HG03521 (cell line): ENCODE results near the gene ETFRF1.

ENCODE experiments used
- ATAC-seq: cut with Tn5 transposase; IDR thresholded peaks from one replicate; pipeline ENCODE4 v1.9.1; 2021; ENCODE audit warnings: mild to moderate bottlenecking, moderate library complexity; ENCODE audit not compliant: unreplicated experiment

The ETFRF1 gene

DNA sequence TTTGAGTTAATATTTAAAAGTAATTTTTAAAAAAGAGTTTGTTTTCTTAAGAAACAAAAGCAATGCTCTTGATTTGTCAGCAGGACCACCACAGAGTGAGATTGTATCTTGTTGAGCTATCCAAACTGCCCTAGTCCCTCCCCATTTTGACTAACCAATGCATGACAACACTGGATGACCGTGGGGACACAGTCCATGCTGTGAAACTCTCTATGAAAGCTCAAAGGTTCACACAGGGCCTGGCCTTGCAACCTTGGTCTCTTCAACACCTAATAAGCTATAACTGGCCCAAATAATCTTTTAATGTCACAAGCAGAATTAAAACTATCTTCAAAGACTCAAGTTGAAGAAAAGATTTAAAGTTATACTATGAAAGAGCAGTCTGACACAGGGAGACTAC, 13.5 kb downstream of the ETFRF1 start:
- no peak for ATAC-seq

DNA sequence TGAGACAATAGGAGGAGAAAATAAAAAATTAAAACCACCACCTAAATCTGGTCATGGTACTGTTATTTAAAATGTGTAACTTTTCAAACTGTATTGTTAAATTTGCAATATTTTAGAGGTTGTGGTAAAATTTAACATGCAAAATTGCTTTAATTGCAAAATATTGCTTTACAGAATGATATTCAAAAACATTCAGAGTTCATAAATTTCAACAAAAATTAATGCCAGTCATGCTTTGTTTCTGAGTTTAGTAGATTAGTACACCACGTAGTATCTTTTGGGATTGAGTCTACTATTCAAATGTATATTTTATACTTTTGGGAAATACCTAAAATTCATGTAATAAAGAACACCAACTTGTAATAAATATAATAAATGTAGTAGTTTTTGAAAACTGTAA, 18.3 kb downstream of the ETFRF1 start:
- no peak for ATAC-seq

DNA sequence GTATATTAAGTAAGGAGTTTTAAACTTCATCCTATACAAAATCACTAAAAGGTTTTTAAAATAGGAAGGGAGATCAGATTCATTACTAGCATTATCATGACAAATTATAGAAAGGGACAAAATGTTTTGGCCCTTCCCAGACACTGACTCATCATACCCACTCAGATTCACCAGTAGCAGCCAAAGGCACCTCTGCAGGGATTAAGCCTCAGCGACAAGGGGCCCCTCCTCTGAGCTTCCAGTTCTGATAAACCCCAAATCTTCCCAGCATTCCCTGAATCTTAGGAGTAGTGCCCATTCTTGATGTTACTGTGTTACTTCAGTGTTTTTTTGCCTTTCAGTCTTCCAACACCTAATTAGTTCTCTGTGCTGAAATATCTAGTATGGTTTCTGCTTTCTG, 41.2 kb downstream of the ETFRF1 start:
- ATAC-seq = no peak

DNA sequence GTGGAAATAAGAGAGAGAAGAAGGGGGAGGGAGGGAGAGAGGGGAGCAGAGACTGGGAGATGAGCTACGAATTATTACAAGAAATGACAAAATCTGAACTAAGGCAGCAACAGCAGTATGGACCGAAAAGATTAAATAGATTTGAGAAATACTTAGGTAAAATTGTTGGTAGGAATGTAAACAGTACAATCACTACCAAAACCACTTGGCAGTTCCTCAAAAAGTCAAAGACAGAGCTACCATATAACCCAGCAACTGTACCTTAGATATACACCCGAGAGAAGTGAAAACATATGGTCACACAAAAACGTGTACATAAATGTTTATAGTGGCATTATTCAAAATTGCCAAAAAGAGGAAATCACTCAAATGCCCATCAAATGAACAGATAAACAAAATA, 41.6 kb downstream of the ETFRF1 start:
- ATAC-seq = no peak

DNA sequence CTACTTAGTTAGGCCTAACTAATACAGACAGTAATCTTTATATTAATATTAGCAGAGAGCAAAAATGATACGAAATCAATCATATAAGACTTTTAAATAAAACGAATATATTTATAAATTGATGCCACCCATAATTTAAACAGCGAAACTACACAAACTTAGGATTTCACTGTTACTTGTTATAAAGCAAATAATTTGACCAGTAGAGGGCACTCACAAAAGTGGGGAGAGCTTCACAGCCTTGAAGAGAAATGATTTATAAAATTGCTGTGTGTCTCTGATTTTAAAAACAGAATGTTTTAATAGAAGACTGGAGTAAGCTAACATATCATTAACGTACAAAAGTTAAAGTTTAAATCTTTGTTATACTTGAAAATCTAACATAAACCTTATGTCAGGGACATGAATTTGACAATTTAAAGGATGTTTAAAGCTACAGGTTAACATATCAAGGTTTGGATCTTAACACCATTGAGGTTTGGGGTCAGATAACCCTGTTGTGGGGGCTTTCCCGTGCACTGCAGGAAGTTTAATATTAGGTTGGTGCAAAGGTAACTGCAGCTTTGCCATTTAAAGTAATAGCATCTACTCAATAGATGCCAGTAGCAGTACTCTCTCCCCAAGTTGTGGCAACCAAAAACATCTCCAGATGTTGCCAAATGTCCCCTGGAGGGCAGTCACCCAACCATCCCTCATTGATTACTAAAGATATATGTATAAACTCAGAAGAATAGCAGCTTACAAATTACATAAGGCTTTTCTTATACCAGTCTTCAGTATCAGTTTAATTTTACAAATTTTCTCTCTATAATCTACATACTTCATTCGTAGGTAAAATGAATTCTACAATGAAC, 46.4 kb downstream of the ETFRF1 start:
- ATAC-seq = no peak

DNA sequence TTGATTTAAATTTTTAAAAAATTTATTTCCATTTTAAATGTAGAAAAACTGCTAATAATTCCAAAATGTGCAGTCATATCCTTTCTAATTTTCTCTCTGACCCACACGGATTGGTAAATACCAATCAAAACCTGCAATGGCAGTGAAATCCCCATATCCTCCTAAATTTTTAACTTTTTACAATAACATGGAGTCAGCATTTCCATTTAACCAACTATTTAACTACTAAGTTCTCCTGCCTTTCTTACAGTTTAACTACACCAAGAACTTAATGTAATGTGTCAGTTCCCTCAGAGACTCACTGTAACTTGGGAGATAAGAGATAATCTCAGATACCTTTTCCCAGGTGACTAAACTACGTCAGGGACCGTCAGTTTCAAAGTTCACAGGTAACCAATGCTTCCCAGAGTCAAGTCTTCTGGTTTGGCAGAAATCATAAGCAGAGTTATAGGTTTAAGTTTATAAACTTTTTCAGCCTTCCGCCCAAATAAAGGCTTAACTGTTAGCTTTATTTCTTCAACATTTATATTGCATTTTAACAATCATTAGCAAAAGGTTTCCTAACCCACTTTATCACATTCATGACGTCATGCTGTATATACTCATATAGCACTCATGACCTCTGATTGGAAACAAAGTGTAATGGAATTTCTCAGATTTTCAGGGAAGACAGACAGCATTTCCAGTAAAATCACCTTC, 48.1 kb downstream of the ETFRF1 start:
- no peak for ATAC-seq

DNA sequence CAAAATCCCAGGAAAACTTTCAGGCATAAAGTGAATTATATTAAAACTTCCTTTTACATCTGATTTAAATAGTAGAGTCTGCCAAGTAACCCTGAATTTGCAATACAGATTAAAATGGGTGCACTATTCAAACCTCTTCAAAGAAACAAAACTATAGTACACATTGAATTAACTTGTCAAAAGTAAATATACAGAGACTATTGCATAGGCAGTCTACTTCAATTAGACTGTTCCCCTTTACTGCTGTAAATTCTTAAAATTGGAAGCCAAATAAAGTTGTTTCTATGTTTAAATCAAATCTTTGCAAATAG, 48.6 kb downstream of the ETFRF1 start:
- ATAC-seq = no peak

DNA sequence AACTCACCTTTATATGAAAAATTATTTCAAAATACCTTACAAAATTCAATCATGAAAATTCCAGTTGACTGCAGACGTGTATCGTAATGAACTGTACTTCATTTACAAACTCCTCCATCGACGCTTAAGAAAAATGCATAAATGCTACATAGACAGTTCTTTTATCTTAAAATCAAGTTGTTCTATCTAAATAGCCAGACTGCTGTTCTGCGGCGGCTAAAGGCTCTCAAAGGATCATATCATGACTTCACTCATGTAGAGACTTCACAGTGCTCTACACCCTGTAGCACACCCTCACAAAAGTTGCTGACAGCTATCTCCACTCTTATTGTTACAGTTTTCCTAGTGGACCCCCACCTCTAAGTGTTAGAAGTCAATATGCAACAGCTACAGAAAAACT, 50.5 kb downstream of the ETFRF1 start:
- ATAC-seq = no peak

DNA sequence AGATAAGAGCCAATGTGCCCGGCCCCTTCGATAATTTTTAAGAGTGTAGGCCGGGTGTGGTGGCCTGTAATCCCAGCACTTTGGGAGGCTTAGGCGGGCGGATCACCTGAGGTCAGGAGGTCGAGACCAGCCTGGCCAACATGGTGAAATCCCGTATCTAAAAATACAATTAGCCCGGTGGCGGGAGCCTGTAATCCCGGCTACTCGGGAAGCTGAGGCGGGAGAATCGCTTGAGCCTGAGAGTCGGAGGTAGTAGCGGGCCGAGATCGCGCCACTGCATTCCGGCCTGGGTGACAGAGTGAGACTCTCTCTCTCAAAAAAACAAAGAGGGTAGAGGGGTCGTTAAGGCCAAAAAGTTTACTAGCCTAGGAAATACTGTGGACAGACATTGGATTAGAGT, 53.1 kb downstream of the ETFRF1 start:
- ATAC-seq = no peak

DNA sequence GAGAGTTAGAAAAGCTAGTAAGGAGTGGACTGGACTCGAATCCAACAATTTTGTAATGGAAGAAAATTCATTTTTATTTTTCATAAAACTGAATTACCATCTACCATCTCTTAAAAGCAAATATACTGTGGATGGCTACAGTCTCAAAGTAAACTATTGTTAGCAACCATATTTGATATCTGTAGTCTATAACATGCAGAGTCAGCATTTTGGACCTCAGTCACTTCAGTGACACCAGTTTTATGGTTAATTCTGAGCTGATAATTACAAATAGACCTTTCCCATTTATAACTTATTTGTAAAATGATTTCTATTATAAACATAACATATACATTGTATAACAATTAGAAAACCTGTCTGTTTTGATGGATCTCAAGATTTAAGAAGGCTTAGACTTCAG, 53.7 kb downstream of the ETFRF1 start:
- ATAC-seq = no peak

DNA sequence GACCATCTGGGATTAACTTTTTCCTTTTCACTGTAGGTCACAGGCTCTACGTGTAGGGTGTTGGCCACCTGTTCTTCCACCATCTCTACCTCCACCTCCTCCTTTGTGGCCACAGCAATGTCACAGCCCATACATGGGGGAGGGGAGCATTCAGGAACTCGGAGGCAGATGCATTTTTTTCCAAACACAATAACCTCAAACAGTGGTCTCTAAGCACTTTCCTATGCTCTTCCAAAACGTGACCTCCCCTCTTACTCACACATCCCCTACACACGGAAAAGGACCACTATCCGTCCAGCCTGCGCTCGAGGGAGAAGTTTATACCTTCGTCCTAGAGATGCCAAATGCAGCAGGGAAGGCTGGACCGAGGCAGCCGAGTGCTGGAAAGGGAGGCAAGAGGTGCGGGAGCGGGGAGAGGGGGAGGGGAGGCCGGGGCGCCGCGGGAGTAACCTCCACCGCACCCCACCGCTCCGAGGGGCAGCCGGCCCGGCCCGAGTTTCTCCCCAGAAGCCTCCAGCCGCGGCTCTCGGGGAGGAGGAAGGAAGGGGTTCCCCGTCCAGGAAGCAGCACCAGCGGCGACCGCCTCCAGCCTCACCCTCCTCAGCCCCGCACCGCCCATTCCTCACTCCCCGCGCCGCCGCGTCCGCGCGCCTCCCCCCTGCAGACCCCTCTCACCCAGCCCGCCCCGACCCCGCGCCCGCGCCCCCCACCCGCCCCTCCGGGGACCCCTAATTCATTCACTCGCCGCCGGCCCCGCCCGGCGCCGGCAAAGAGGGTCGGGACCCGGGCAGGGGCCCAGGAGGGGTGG, 55.1 kb downstream of the ETFRF1 start:
- ATAC-seq = peak; percentile 24

DNA sequence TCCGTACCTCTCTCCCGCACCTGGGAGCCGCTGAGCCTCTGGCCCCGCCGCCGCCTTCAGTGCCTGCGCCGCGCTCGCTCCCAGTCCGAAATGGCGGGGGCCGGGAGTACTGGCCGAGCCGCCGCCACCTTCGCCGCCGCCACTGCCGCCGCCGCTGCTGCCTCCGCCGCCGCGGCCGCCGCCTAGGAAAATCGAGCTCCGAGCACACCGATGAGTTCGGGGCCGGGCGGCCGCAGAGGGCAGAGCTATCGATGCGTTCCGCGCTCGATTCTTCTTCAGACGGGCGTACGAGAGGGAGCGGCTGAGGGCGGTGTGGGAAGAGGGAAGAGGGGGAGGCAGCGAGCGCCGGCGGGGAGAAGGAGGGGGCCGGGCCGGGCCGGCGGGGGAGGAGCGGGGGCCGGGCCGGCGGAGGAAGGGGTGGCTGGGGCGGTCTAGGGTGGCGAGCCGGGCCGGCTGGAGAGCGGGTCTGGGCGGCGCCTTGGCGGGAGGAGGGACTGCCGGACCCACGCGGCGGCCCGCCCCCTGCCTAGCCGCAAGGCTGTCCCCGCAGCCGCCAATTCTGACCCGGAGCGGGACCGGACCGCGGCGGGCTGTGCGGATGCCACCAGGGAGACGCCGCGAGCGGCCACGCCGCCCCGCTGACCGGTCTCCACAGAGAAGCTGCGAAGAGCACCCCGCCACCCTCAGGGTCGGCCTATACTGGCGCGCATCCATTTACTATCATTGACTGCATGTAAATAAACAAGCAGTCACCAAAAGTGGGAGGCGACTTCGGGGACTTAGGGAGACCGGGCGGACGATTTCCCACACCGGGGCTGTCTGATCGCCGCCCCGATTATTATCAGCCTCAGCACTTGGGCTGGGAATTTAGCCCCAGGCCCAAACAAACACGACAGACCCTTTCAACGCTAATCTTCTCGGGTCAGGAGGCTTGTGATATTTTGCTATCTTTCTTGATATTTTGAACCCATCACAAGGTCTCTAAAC, 56.0 kb downstream of the ETFRF1 start, which contains the start of gene KRAS:
Gene KRAS (minus strand): TSS at position 186 of the 987 bp plus-strand sequence.
- peak; percentile 83 for ATAC-seq

DNA sequence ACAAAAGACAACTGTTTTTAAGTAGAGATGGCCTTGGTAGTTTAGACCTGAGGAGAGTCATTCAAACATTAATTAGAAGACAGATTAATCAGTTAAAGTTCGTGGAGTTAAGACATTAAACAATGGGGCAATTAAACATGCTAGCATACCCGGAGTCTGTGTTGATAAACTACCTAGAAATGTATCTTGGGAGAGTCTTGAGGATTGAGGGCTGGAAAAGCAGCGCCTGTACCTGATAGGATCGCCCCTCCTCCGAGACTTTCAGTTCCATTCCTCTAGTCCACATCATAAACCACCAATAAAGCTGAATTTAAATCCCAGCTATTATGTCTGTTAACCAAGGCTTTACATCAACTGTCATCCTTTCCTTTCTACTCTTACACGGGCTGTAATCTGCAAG, 56.7 kb downstream of the ETFRF1 start:
- ATAC-seq = no peak

DNA sequence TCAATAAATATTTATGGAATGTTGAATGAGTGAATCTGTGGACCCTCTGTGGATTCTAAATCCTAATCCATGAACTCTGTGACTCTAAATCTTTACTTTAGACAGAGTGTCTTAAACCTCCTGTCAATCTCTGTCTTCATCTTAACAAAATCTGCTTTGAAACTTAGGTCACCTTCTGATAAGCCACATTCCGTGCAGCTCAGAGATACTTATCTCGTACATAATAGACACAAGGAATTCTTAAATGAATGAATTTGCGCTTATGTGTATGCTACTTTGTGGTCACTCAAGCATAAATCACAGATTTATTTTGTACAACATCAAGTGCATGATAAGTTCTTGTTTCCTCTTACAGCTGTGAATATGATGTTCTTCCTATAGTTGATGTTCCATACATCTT, 57.9 kb downstream of the ETFRF1 start:
- ATAC-seq = no peak

DNA sequence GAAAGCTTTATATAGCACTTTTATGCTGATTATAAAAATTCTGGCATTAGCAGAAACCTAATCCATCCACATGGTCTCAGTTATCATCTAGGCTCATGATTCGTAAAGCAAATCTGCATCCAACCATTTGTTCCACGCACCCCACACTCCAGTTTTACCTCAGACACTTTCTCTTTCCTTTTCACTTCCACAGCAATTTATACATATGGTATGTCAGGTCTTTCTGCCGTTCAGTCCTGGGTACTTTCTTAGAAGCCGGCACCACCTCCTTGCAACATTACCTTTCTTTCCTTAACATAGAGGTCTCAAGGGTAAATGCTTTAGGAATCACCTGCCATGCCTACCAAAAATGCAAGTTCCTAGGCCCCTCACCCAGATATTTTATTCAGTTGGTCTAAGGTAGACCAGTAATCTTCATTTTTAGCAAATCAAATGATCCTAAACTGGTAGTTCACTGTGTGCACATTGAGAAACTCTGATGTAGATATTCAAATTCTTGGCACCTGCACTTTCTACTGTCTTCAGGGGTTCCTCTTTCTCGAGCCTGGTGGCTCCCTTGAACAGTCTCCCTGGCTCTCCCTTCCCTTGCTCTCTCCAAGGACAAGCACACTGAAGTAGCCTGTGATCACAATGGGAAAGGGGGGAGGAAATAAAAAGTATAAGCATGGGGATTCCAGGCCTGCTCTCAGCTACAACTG, 58.5 kb downstream of the ETFRF1 start:
- ATAC-seq = no peak

DNA sequence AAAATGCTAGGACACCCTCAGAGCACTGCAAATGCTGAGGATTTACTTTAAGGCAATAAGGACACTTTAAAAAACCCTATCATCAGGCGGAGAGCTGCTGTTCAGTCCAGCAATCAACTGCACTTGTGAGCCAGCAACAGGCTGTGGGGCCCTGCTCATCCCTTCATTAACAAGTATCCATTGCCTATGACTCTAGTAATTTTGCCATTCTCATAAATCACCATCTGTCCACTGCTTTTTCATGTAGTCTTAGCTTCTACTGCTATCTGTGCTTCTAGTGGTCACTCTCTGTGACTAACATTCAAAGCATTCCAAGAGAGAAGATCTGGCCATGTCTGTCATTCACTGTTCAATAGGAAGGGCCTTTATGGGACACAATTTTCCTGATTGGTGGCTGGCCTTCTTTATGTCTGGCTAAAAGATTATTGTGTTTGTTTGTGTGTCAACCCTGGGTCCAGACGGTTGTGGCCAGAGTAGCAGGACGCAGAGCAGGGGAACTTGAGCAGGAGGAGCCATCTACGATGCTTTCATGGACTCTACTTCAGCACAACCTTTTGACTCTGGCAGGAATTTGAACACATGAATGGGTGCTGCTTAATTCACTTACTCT, 59.3 kb downstream of the ETFRF1 start:
- no peak for ATAC-seq
